ENCODE measurements around the gene MYOM1.
"Not testable (repeated sequence)": the region's sequence is repeated elsewhere in the genome, so short reads cannot be mapped to it uniquely, and the experiment has no call there.

The MYOM1 gene

GRCh38 chr18:3058328-3059191, 161.2 kb downstream of the MYOM1 start:
- DNase-seq (ENCODE audit: low read depth in 2 of 2), result no peak

GRCh38 chr18:3057526-3057925, 162.2 kb downstream of the MYOM1 start:
- no peak for DNase-seq (ENCODE audit: low read depth in 2 of 2)

- no peak for DNase-seq (ENCODE audit: low read depth in 2 of 2)
These were observed 163.5 kb downstream of the MYOM1 start for GRCh38 chr18:3056311-3056710.

GRCh38 chr18:3055816-3056215, 164.0 kb downstream of the MYOM1 start:
- DNase-seq (ENCODE audit: low read depth in 2 of 2), result no peak

GRCh38 chr18:3055186-3055728, 164.5 kb downstream of the MYOM1 start:
- DNase-seq (ENCODE audit: low read depth in 2 of 2), result no peak

- no peak for DNase-seq (ENCODE audit: low read depth in 2 of 2)
These were observed 165.0 kb downstream of the MYOM1 start for GRCh38 chr18:3054780-3055179.

- no peak for DNase-seq (ENCODE audit: low read depth in 2 of 2)
These were observed 165.6 kb downstream of the MYOM1 start for GRCh38 chr18:3054214-3054613.

- no peak for DNase-seq (ENCODE audit: low read depth in 2 of 2)
These were observed 166.7 kb downstream of the MYOM1 start for GRCh38 chr18:3053081-3053480.

- DNase-seq (ENCODE audit: low read depth in 2 of 2), result no peak
These were observed 167.4 kb downstream of the MYOM1 start for GRCh38 chr18:3052411-3052758.

GRCh38 chr18:3051718-3052410, 167.9 kb downstream of the MYOM1 start:
- no peak for DNase-seq (ENCODE audit: low read depth in 2 of 2)

GRCh38 chr18:3049897-3050454, 169.8 kb downstream of the MYOM1 start:
- not testable (repeated sequence) for DNase-seq (ENCODE audit: low read depth in 2 of 2)

GRCh38 chr18:3048820-3049349, 170.9 kb downstream of the MYOM1 start:
- no peak for DNase-seq (ENCODE audit: low read depth in 2 of 2)

GRCh38 chr18:3048121-3048520, 171.6 kb downstream of the MYOM1 start:
- no peak for DNase-seq (ENCODE audit: low read depth in 2 of 2)

- no peak for DNase-seq (ENCODE audit: low read depth in 2 of 2)
These were observed 173.5 kb downstream of the MYOM1 start for GRCh38 chr18:3046216-3046808.

- no peak for DNase-seq (ENCODE audit: low read depth in 2 of 2)
These were observed 174.7 kb downstream of the MYOM1 start for GRCh38 chr18:3044931-3045698.

- no peak for DNase-seq (ENCODE audit: low read depth in 2 of 2)
These were observed 177.4 kb downstream of the MYOM1 start for GRCh38 chr18:3042379-3042778.

- no peak for DNase-seq (ENCODE audit: low read depth in 2 of 2)
These were observed 177.9 kb downstream of the MYOM1 start for GRCh38 chr18:3041843-3042242.

- no peak for DNase-seq (ENCODE audit: low read depth in 2 of 2)
These were observed 178.9 kb downstream of the MYOM1 start for GRCh38 chr18:3040881-3041280.

GRCh38 chr18:3040173-3040572, 179.6 kb downstream of the MYOM1 start:
- DNase-seq (ENCODE audit: low read depth in 2 of 2), result no peak

- no peak for DNase-seq (ENCODE audit: low read depth in 2 of 2)
These were observed 182.3 kb downstream of the MYOM1 start for GRCh38 chr18:3037423-3037915.

- DNase-seq (ENCODE audit: low read depth in 2 of 2), result no peak
These were observed 183.7 kb downstream of the MYOM1 start for GRCh38 chr18:3036108-3036507.

Data from fibroblast of skin of left biceps (primary cell).